Neuronal stem cell (in vitro differentiated cells): ENCODE measurements around the gene SLC16A10.

Experiments
- DNase-seq: peaks from one replicate; pipeline ENCODE4 v3.0.0-alpha.2; 2013; ENCODE audit warnings: low spot score
- H2AFZ ChIP-seq: one replicate; pipeline ENCODE4 v1.6.1; 2013; ENCODE audit warnings: mild to moderate bottlenecking, low read length, inconsistent platforms
- H2AK5ac ChIP-seq: 2 replicates; pipeline ENCODE4 v1.6.1; 2013; ENCODE audit warnings: low read depth, mild to moderate bottlenecking, inconsistent platforms, low read length, moderate library complexity, mixed read lengths
- H2BK120ac ChIP-seq: 2 replicates; pipeline ENCODE4 v1.6.1; 2013; ENCODE audit warnings: low read depth, mild to moderate bottlenecking, inconsistent platforms, low read length, moderate library complexity, mixed read lengths
- H2BK12ac ChIP-seq: one replicate; pipeline ENCODE4 v1.6.1; 2013; ENCODE audit warnings: low read length, inconsistent platforms
- H2BK15ac ChIP-seq: 2 replicates; pipeline ENCODE4 v1.6.1; 2013; ENCODE audit warnings: mild to moderate bottlenecking, low read length, inconsistent platforms, mixed read lengths
- H2BK5ac ChIP-seq: one replicate; pipeline ENCODE4 v1.6.1; 2013; ENCODE audit warnings: inconsistent platforms, mild to moderate bottlenecking, low read length, moderate library complexity
- H3K14ac ChIP-seq: one replicate; pipeline ENCODE4 v1.6.1; 2013; ENCODE audit warnings: low read length, inconsistent platforms
- H3K18ac ChIP-seq: 2 replicates; pipeline ENCODE4 v1.6.1; 2013; ENCODE audit warnings: low read length, inconsistent platforms
- H3K23ac ChIP-seq: 2 replicates; pipeline ENCODE4 v1.6.1; 2013; ENCODE audit warnings: low read depth, mild to moderate bottlenecking, mixed read lengths, low read length, inconsistent platforms; ENCODE audit not compliant: poor library complexity
- H3K27ac ChIP-seq: replicated peaks from 3 replicates; pipeline ENCODE4 v1.5.1; 2013; ENCODE audit warnings: low read length, inconsistent platforms
- H3K27me3 ChIP-seq, 3 experiments: 2 replicates each; pipeline ENCODE4 v1.6.1; 2013; ENCODE audit warnings: low read length in 3 of 3, mild to moderate bottlenecking in 2 of 3, inconsistent platforms in 1 of 3, low read depth in 1 of 3, mixed read lengths in 1 of 3, moderate library complexity in 1 of 3; ENCODE audit not compliant: control insufficient read depth in 3 of 3, insufficient read depth in 3 of 3
- H3K36me3 ChIP-seq, 2 donors: replicated peaks in 1 of 2; 2 replicates each; pipeline ENCODE4 v1.6.1; 2013; ENCODE audit warnings: low read length in 2 of 2; ENCODE audit not compliant: control insufficient read depth in 2 of 2, insufficient read depth in 2 of 2
- H3K4ac ChIP-seq: 2 replicates; pipeline ENCODE4 v1.6.1; 2013; ENCODE audit warnings: inconsistent platforms, mild to moderate bottlenecking, low read length, moderate library complexity
- H3K4me1 ChIP-seq, 2 donors: 1 replicate in 1 of 2; 2 replicates in 1 of 2; pipeline ENCODE4 v1.6.1; 2013; ENCODE audit warnings: low read length in 2 of 2, low read depth in 1 of 2; ENCODE audit not compliant: control insufficient read depth in 2 of 2, insufficient read depth in 1 of 2
- H3K4me2 ChIP-seq: one replicate; pipeline ENCODE4 v1.6.1; 2013; ENCODE audit warnings: mild to moderate bottlenecking, low read length, inconsistent platforms; ENCODE audit not compliant: insufficient read depth, poor library complexity, severe bottlenecking
- H3K4me3 ChIP-seq, 2 donors: 2 replicates each; pipeline ENCODE4 v1.5.1; 2013; ENCODE audit warnings: low read length in 2 of 2, mild to moderate bottlenecking in 2 of 2, inconsistent platforms in 1 of 2, moderate library complexity in 1 of 2
- H3K79me1 ChIP-seq: one replicate; pipeline ENCODE4 v1.6.1; 2013; ENCODE audit warnings: low read depth, mild to moderate bottlenecking, inconsistent platforms, low read length, moderate library complexity
- H3K9ac ChIP-seq: one replicate; pipeline ENCODE4 v1.6.1; 2013; ENCODE audit warnings: mild to moderate bottlenecking, low read depth, low read length, inconsistent platforms; ENCODE audit not compliant: poor library complexity
- H3K9me3 ChIP-seq, 2 donors: replicated peaks in 1 of 2; 2 replicates each; pipeline versions ENCODE3 to v1.6.1; 2013; ENCODE audit warnings: low read length in 2 of 2, mild to moderate bottlenecking in 2 of 2, inconsistent platforms in 1 of 2, low read depth in 1 of 2, mixed read lengths in 1 of 2, moderate library complexity in 1 of 2; ENCODE audit not compliant: control insufficient read depth in 2 of 2, insufficient read depth in 1 of 2
- H4K8ac ChIP-seq: one replicate; pipeline ENCODE4 v1.6.1; 2013; ENCODE audit warnings: low read depth, mild to moderate bottlenecking, inconsistent platforms, low read length, moderate library complexity
- H4K91ac ChIP-seq: one replicate; pipeline ENCODE4 v1.6.1; 2013; ENCODE audit warnings: low read length, low read depth, mild to moderate bottlenecking, inconsistent platforms; ENCODE audit not compliant: poor library complexity
- WGBS, 2 donors: extraction: QIAGEN DNeasy Blood & Tissue Kit; methylation state at CpG; one replicate each; pipeline ENCODE4 v1.1.7; 2013; ENCODE audit warnings: missing lambda C conversion rate in 2 of 2, mixed read lengths in 1 of 2; ENCODE audit not compliant: insufficient read length in 2 of 2, insufficient replicate concordance in 1 of 2; ENCODE audit errors: extremely low coverage in 2 of 2; 5-methylcytosine and 5-hydroxymethylcytosine counted together

The SLC16A10 gene

GRCh38 chr6:111259089-111259831, 172.0 kb downstream of the SLC16A10 start:
- Histone ChIP-seq H2AFZ (peak overlapping the region; percentile 96), H4K8ac (no peak overlapping the region), H3K18ac (peak overlapping the region; percentile 86), H3K4me3 (peak overlapping the region; percentile 61 to 88), H3K9ac (peak overlapping the region; percentile 90), H2BK5ac (no peak overlapping the region), H2BK15ac (no peak overlapping the region), H3K27ac (peak overlapping the region; percentile 62), H3K4me1 (peaks cover 0 to 5% of the 10 kb centered on the region in 2 donors), H2AK5ac (peak overlapping the region; percentile 25), H2BK12ac (peak overlapping the region; percentile 58), H2BK120ac (no peak overlapping the region), H3K23ac (peak overlapping the region; percentile 34), H3K27me3 (no peaks in the 10 kb centered on the region), H4K91ac (no peak overlapping the region), H3K4me2 (peak overlapping the region; percentile 87), H3K36me3 (peaks cover 5 to 20% of the 10 kb centered on the region in 2 donors), H3K9me3 (no peaks in the 10 kb centered on the region), H3K79me1 (peaks cover 3% of the 10 kb centered on the region), H3K4ac (no peak overlapping the region), H3K14ac (no peak overlapping the region)
- WGBS, 2 donors: no CpG with 5 or more reads among the region's 59 CpGs
- DNase-seq: peak; percentile 97

- Histone ChIP-seq H4K8ac (no peak overlapping the region), H2BK12ac (no peak overlapping the region), H3K27ac (no peak overlapping the region), H3K27me3 (no peaks in the 10 kb centered on the region), H3K4me1 (peaks cover 0 to 5% of the 10 kb centered on the region in 2 donors), H3K79me1 (peaks cover 3% of the 10 kb centered on the region), H2BK5ac (no peak overlapping the region), H3K36me3 (peaks cover 6 to 32% of the 10 kb centered on the region in 2 donors), H3K4me2 (no peak overlapping the region), H3K4me3 (no peak overlapping the region), H2BK15ac (no peak overlapping the region), H3K9me3 (no peaks in the 10 kb centered on the region), H3K18ac (no peak overlapping the region), H2BK120ac (no peak overlapping the region), H2AK5ac (no peak overlapping the region), H3K9ac (no peak overlapping the region), H2AFZ (no peak overlapping the region), H3K4ac (no peak overlapping the region), H3K14ac (no peak overlapping the region), H3K23ac (no peak overlapping the region), H4K91ac (no peak overlapping the region)
- DNase-seq: no peak
- WGBS, 2 donors: no CpG with 5 or more reads among the region's 12 CpGs
Observed at GRCh38 chr6:111260570-111261298, 173.4 kb downstream of the SLC16A10 start.

GRCh38 chr6:111263837-111264236, 176.5 kb downstream of the SLC16A10 start:
- Histone ChIP-seq H2BK120ac (no peak overlapping the region), H3K14ac (no peak overlapping the region), H2BK5ac (no peak overlapping the region), H3K18ac (no peak overlapping the region), H3K4me3 (no peak overlapping the region), H4K8ac (no peak overlapping the region), H3K4me2 (no peak overlapping the region), H2AK5ac (no peak overlapping the region), H3K36me3 (peaks cover 16 to 61% of the 10 kb centered on the region in 2 donors), H2BK12ac (no peak overlapping the region), H3K27ac (no peak overlapping the region), H3K27me3 (no peaks in the 10 kb centered on the region), H3K9ac (no peak overlapping the region), H2BK15ac (no peak overlapping the region), H3K9me3 (no peaks in the 10 kb centered on the region), H3K79me1 (peaks cover 3% of the 10 kb centered on the region), H2AFZ (no peak overlapping the region), H3K4me1 (peaks cover 0 to 5% of the 10 kb centered on the region in 2 donors), H3K4ac (no peak overlapping the region), H3K23ac (no peak overlapping the region), H4K91ac (no peak overlapping the region)
- no peak for DNase-seq
- WGBS, 2 donors: no CpG with 5 or more reads among the region's 4 CpGs

GRCh38 chr6:111265842-111266241, 178.5 kb downstream of the SLC16A10 start:
- no peak overlapping the region for H3K18ac ChIP-seq
- no peak overlapping the region for H3K14ac ChIP-seq
- no peaks in the 10 kb centered on the region for H3K4me1 ChIP-seq
- H2BK5ac ChIP-seq: no peak overlapping the region
- H2AFZ ChIP-seq: no peak overlapping the region
- H3K27me3 ChIP-seq: no peaks in the 10 kb centered on the region
- no peaks in the 10 kb centered on the region for H3K9me3 ChIP-seq
- no peak overlapping the region for H2BK120ac ChIP-seq
- H4K8ac ChIP-seq: no peak overlapping the region
- no peak overlapping the region for H3K27ac ChIP-seq
- H3K23ac ChIP-seq: no peak overlapping the region
- no peak for DNase-seq
- no peak overlapping the region for H3K4ac ChIP-seq
- H3K79me1 ChIP-seq: peaks cover 3% of the 10 kb centered on the region
- WGBS, 2 donors: no CpG with 5 or more reads among the region's 6 CpGs
- no peak overlapping the region for H2AK5ac ChIP-seq
- no peak overlapping the region for H2BK12ac ChIP-seq
- no peak overlapping the region for H3K9ac ChIP-seq
- no peak overlapping the region for H4K91ac ChIP-seq
- H3K4me2 ChIP-seq: no peak overlapping the region
- no peak overlapping the region for H3K4me3 ChIP-seq
- peaks cover 16 to 75% of the 10 kb centered on the region in 2 donors for H3K36me3 ChIP-seq
- H2BK15ac ChIP-seq: no peak overlapping the region
